IPS DF 4.7 (cell line): ENCODE results near the gene GPATCH1.
"Not testable (repeated sequence)": the region's sequence is repeated elsewhere in the genome, so short reads cannot be mapped to it uniquely, and the experiment has no call there.

Experiments used
- DNase-seq: peaks from one replicate; pipeline ENCODE4 v3.0.0-alpha.2; 2013; ENCODE audit warnings: low spot score; ENCODE audit errors: extremely low read depth

The GPATCH1 gene

DNA sequence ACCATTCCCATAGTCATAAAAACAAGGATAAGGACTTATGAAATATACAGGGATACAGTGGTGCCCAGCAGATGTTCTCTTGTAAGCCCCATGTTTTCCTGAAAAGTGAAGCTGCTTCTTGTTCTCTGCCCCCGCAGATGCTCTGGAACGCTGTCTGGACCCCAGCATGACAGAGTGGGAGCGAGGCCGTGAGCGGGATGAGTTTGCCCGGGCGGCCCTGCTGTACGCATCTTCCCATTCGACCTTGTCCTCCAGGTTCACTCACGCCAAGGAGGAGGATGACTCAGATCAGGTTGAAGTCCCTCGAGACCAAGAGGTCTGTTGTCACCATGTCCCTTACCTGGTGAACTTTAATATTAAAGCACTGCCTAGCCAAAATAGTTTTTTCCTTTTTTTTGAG is 30.6 kb downstream of the GPATCH1 start:
- no peak for DNase-seq

GRCh38 chr19:33114312-33114711 is 33.3 kb downstream of the GPATCH1 start:
- DNase-seq = no peak

DNA sequence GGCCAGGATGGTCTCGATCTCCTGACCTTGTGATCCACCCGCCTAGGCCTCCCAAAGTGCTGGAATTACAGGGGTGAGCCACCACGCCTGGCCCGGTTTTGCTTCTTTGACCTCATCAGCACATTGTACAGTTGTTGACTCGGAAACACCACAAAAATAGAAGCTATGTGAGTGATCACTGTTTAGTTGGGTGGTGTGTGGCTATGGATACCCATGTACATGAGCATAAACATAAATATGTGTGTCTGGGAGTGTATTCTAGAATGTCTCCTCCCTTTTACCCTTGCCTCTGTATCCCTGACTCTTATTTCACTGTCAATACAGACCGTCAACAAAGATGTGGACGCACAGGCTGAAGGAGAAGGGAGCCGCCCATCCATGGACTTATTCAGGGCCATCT is 36.5 kb downstream of the GPATCH1 start:
- no peak for DNase-seq

DNA sequence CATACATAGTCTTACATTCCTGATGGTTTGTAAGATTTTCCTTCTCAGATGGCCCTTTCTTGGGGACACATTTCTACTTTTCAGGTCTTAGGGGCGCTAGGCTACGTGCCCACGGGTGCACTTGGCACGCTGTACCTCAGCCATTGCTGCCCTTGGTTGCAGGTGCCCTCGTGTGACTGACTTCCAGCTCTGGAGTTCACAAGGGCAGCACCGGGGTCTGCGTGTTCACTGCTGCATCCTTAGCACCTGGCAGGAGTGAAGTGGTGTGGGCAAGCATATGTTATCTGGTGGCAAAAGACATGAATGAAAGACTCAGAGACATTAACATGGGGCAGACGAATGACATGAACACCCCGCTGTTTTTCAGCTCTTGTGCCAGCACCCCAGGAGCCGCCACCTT is 37.7 kb downstream of the GPATCH1 start:
- no peak for DNase-seq

DNA sequence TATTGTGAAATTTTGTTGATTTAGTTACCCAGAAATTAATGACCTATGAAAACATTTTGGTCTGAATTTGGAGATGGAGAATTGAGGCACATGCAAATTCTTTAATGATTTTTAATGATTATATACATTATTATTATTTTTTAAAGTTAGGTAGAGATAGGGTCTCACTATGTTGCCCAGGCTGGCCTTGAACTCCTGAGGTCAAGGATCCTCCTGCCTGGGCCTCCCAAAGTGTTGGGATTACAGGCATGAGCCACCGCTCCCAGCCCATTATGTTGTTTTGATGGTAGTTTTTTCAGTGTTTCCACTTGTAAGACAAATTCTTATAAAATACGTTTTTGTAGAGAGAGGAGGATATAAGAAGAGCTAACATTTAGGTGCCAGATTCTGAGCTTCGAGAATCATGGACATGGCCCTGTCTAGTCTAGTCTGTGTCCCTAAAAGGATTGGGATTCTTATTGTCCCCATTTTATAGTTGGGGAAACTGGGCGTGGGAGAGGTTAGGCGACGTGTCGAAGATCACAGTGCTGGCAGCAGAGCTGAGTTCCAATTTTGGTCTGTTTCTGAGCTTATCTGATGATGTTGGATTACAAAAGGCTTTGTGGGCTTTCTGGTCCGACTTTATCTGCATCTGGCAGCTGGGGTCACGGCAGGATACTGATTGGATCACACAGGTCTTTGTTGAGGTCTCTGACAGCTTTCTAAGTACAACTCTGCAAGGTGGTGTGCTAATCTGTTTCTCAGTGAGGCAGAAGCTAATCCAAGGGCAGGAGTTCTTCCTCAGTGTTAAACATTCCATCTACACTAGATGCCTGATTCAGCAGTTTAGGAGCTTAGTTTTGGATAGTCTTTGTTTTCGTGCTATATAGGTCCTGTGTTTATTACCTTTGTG is 43.5 kb downstream of the GPATCH1 start:
- DNase-seq = no peak

- no peak for DNase-seq
Measured at GRCh38 chr19:33125929-33126388, 45.0 kb downstream of the GPATCH1 start.

DNA sequence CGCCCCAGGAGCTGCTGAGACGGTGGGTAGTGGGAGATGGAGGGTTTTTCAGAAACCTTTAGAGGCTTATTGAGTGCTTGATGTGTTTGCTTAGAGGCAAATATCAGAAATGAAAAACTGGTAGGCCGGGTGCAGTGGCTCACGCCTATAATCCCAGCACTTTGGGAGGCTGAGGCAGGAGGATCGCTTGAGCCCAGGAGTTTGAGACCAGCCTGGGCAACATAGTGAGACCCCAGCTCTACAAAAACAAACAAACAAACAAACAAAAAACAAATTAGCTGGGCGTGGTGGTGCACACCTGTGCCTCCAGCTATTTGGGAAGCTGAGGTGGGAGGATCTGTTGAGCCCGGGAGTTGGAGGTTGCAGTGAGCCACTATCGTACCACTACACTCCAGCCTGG is 45.7 kb downstream of the GPATCH1 start:
- not testable (repeated sequence) for DNase-seq

- no peak for DNase-seq
Measured at GRCh38 chr19:33129901-33130300, 48.9 kb downstream of the GPATCH1 start.

DNA sequence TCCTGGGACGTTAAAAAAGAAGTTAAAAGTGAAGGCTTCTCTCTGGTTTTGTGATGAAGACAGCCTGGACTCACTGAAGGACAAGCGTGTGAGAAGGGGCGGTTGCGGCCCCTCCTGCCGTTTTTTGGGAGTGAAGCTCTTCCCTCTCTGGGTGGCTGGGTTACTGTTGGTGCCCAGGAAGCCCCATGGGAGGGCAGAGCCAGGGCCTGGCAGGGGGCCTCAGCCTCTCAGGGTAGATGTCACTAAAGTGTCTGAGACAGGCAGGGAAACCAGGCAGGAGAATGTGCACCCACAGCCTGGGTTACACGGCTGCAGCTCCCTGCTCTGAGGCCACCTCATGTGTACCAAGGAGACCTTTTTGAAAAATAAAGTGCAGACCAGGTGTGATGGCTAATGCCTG is 49.5 kb downstream of the GPATCH1 start:
- no peak for DNase-seq

- DNase-seq = no peak
Measured at GRCh38 chr19:33132021-33132420, 51.0 kb downstream of the GPATCH1 start, which contains the start of gene WDR88. WDR88 (plus strand) TSS chr19:33132114; CDS start chr19:33132170, 56 bp downstream.

- no peak for DNase-seq
Measured at GRCh38 chr19:33132425-33132824, 51.4 kb downstream of the GPATCH1 start.

GRCh38 chr19:33133438-33134031 is 52.6 kb downstream of the GPATCH1 start:
- DNase-seq = no peak

- DNase-seq = no peak
Measured at GRCh38 chr19:33134571-33135041, 53.6 kb downstream of the GPATCH1 start.

GRCh38 chr19:33139165-33139564 is 58.2 kb downstream of the GPATCH1 start:
- no peak for DNase-seq

DNA sequence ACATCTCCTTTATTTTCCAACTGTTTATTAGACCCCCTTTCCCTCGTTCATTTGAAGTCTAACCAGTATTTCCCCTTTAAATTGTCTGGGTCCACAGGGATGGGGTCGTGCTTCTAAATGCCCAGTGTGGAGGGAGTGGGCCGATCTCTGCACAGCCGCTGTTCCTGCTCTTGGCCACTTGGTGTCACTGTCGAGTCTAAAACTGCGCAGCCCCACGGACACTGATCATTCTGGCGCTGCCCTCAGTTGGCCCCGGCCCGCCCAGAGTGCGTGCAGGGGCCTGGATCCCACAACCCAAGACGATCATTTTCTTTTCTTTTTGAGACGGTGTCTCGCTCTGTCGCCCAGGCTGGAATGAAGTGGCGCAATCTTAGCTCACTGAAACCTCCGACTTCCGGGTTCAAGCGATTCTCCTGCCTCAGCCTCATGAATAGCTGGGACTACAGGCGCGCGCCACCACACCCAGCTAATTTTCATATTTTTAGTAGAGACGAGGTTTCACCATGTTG is 63.0 kb downstream of the GPATCH1 start:
- no peak for DNase-seq

DNA sequence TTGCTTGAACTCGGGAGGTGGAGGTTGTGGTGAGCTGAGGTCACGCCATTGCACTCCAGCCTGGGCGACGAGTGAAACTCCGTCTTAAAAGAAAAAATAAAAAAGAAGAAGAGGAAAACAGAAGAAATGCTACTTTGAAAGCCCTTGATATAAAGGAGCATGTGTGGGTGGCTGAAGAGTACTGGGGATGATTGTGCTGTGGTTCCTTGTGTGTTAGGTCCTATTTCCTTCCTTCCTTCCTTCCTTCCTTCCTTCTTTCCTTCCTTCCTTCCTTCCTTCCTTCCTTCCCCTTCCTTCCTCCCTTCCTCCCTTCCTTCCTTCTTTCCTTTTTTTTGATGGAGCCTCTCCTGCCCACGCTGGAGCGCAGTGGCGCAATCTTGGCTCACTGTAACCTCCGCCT is 65.2 kb downstream of the GPATCH1 start:
- DNase-seq = no peak

DNA sequence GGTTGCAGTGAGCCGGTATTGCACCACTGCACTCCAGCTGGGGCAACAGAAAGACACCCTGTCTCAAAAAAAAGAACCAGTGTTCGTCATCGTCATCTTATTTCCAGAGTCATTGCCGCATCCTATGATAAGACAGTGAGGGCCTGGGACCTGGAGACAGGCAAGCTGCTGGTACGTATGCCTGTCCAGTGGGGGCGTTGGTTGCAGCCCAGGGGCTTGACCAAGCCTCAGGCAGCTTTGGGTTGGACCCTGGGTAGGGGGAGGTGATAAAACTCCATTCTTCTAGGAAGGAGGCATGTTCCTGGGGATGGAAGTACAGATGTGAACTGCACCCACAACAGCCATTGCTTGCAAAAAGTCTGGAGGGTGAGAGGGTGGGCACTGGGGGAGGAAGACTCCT is 66.6 kb downstream of the GPATCH1 start:
- DNase-seq = no peak

DNA sequence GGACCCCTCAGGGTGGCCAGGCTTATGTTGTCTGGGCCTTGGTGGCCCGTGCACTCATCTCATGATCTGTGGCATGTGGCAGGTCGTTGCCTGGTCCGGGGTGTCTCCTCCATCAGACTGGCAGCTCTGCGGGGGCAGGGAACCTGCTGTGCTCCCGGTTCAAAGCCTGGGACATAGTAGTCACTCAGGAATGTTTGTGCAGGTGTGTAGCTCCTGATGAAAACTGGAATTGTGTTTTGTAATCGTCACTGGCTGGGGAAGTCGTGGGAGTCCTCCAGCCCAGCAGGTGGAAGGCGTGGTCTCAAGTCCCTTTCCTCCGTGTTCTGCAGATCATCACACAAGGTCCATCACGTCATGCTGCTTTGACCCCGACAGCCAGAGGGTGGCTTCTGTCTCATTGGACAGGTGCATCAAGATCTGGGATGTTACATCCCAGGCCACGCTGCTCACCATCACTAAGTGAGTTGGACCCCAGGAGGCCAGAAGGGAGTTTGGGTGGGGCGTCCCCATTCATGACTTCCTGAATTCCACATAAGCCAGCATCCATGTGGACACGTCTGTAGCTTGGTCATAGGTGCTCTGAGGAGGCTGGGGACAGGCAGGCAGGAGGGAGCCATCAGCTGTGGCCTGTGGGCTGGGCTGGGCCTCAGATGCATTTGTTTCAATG is 70.0 kb downstream of the GPATCH1 start:
- DNase-seq = no peak

DNA sequence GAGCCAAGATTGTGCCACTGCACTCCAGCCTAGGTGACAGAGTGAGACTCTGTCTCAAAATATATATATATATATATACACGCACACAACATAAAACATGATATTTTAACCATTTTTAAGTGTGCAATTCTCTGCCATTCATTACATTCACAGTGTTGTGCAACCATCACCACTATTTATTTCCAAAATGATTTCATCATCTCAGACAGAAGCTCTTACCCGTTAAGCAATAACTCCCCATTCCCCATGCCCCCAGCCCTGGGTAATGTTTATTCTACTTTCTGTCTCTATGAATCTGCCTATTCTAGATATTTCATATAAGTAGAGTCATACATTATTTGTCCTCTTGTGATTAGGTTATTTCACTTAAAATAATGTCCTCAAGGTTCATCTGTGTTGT is 71.2 kb downstream of the GPATCH1 start:
- no peak for DNase-seq

- DNase-seq = not testable (repeated sequence)
Measured at GRCh38 chr19:33152625-33153024, 71.6 kb downstream of the GPATCH1 start.

GRCh38 chr19:33154313-33154712 is 73.3 kb downstream of the GPATCH1 start:
- DNase-seq = not testable (repeated sequence)

- no peak for DNase-seq
Measured at GRCh38 chr19:33156334-33156733, 75.4 kb downstream of the GPATCH1 start.
